ENCODE data around the gene UBN2. TPM values are rescaled to one million over a fixed set of nuclear protein-coding genes. Genes with fewer than 3 reads are reported as not detected.
"Not testable (repeated sequence)": the region's sequence is repeated elsewhere in the genome, so short reads cannot be mapped to it uniquely, and the experiment has no call there.

Gene UBN2
- polyA plus RNA-seq, 1 donor, result 14.2 TPM

GRCh38 chr7:139205843-139206242, 25.2 kb upstream of the UBN2 start:
- Histone ChIP-seq H3K27ac (ENCODE audit: low read length) (no peak overlapping the region), H3K27me3 (ENCODE audit: control insufficient read depth, insufficient read depth, low read length) (no peaks in the 10 kb centered on the region), H3K36me3 (ENCODE audit: control insufficient read depth, insufficient read depth, low read length) (no peaks in the 10 kb centered on the region), H3K4me3 (ENCODE audit: low read length) (no peak overlapping the region), H3K4me1 (ENCODE audit: control insufficient read depth, insufficient read depth, low read length) (no peaks in the 10 kb centered on the region), H3K9me3 (ENCODE audit: control insufficient read depth, low read depth, low read length) (no peaks in the 10 kb centered on the region)
- DNase-seq, result no peak

- Histone ChIP-seq H3K4me1 (ENCODE audit: control insufficient read depth, insufficient read depth, low read length) (no peaks in the 10 kb centered on the region), H3K4me3 (ENCODE audit: low read length) (no peak overlapping the region), H3K9me3 (ENCODE audit: control insufficient read depth, low read depth, low read length) (no peaks in the 10 kb centered on the region), H3K36me3 (ENCODE audit: control insufficient read depth, insufficient read depth, low read length) (no peaks in the 10 kb centered on the region), H3K27me3 (ENCODE audit: control insufficient read depth, insufficient read depth, low read length) (no peaks in the 10 kb centered on the region), H3K27ac (ENCODE audit: low read length) (no peak overlapping the region)
- DNase-seq, result no peak
- no CpG with 5 or more reads among the region's 2 CpGs for WGBS (ENCODE audit: insufficient coverage, low lambda C conversion rate)
Measured at GRCh38 chr7:139212133-139212532, 18.9 kb upstream of the UBN2 start.

GRCh38 chr7:139213489-139213888, 17.5 kb upstream of the UBN2 start:
- no CpG with 5 or more reads among the region's 6 CpGs for WGBS (ENCODE audit: insufficient coverage, low lambda C conversion rate)

GRCh38 chr7:139218173-139218572, 12.9 kb upstream of the UBN2 start:
- Histone ChIP-seq H3K27ac (ENCODE audit: low read length) (no peak overlapping the region), H3K9me3 (ENCODE audit: control insufficient read depth, low read depth, low read length) (no peaks in the 10 kb centered on the region), H3K4me1 (ENCODE audit: control insufficient read depth, insufficient read depth, low read length) (no peaks in the 10 kb centered on the region), H3K4me3 (ENCODE audit: low read length) (no peak overlapping the region), H3K36me3 (ENCODE audit: control insufficient read depth, insufficient read depth, low read length) (no peaks in the 10 kb centered on the region), H3K27me3 (ENCODE audit: control insufficient read depth, insufficient read depth, low read length) (no peaks in the 10 kb centered on the region)
- no CpG with 5 or more reads among the region's 1 CpG for WGBS (ENCODE audit: insufficient coverage, low lambda C conversion rate)
- DNase-seq, result no peak

More at GRCh38 chr7:139213489-139213888, 17.5 kb upstream of the UBN2 start:
- not testable (repeated sequence) for H3K4me3 ChIP-seq (ENCODE audit: low read length); H3K4me1 ChIP-seq (ENCODE audit: control insufficient read depth, insufficient read depth, low read length); H3K36me3 ChIP-seq (ENCODE audit: control insufficient read depth, insufficient read depth, low read length); H3K27ac ChIP-seq (ENCODE audit: low read length); DNase-seq; H3K27me3 ChIP-seq (ENCODE audit: control insufficient read depth, insufficient read depth, low read length); H3K9me3 ChIP-seq (ENCODE audit: control insufficient read depth, low read depth, low read length)

GRCh38 chr7:139224219-139224618, 6.8 kb upstream of the UBN2 start:
- WGBS (ENCODE audit: insufficient coverage, low lambda C conversion rate), result 88% methylated on average over 1 of the region's 2 CpGs
- Histone ChIP-seq H3K4me3 (ENCODE audit: low read length) (no peak overlapping the region), H3K27me3 (ENCODE audit: control insufficient read depth, insufficient read depth, low read length) (no peaks in the 10 kb centered on the region), H3K36me3 (ENCODE audit: control insufficient read depth, insufficient read depth, low read length) (no peaks in the 10 kb centered on the region), H3K4me1 (ENCODE audit: control insufficient read depth, insufficient read depth, low read length) (no peaks in the 10 kb centered on the region), H3K9me3 (ENCODE audit: control insufficient read depth, low read depth, low read length) (peaks cover 16% of the 10 kb centered on the region), H3K27ac (ENCODE audit: low read length) (no peak overlapping the region)
- no peak for DNase-seq

GRCh38 chr7:139224836-139225235, 6.2 kb upstream of the UBN2 start:
- H3K27ac ChIP-seq (ENCODE audit: low read length); H3K36me3 ChIP-seq (ENCODE audit: control insufficient read depth, insufficient read depth, low read length); H3K4me1 ChIP-seq (ENCODE audit: control insufficient read depth, insufficient read depth, low read length); H3K4me3 ChIP-seq (ENCODE audit: low read length); DNase-seq; H3K27me3 ChIP-seq (ENCODE audit: control insufficient read depth, insufficient read depth, low read length): not testable (repeated sequence)
- no CpG with 5 or more reads among the region's 18 CpGs for WGBS (ENCODE audit: insufficient coverage, low lambda C conversion rate)
- H3K9me3 ChIP-seq (ENCODE audit: control insufficient read depth, low read depth, low read length), result peaks cover 16% of the 10 kb centered on the region

GRCh38 chr7:139225286-139226157, 5.5 kb upstream of the UBN2 start:
- H3K4me3 ChIP-seq (ENCODE audit: low read length); H3K4me1 ChIP-seq (ENCODE audit: control insufficient read depth, insufficient read depth, low read length); H3K36me3 ChIP-seq (ENCODE audit: control insufficient read depth, insufficient read depth, low read length); H3K27ac ChIP-seq (ENCODE audit: low read length); DNase-seq; H3K27me3 ChIP-seq (ENCODE audit: control insufficient read depth, insufficient read depth, low read length): not testable (repeated sequence)
- peaks cover 16% of the 10 kb centered on the region for H3K9me3 ChIP-seq (ENCODE audit: control insufficient read depth, low read depth, low read length)
- WGBS (ENCODE audit: insufficient coverage, low lambda C conversion rate), result no CpG with 5 or more reads among the region's 60 CpGs

GRCh38 chr7:139226158-139226515, 4.9 kb upstream of the UBN2 start:
- no CpG with 5 or more reads among the region's 23 CpGs for WGBS (ENCODE audit: insufficient coverage, low lambda C conversion rate)

GRCh38 chr7:139226988-139227488, 4.0 kb upstream of the UBN2 start:
- not testable (repeated sequence) for H3K36me3 ChIP-seq (ENCODE audit: control insufficient read depth, insufficient read depth, low read length); H3K27me3 ChIP-seq (ENCODE audit: control insufficient read depth, insufficient read depth, low read length); H3K4me3 ChIP-seq (ENCODE audit: low read length); H3K4me1 ChIP-seq (ENCODE audit: control insufficient read depth, insufficient read depth, low read length); H3K27ac ChIP-seq (ENCODE audit: low read length); DNase-seq
- 100% methylated on average over 2 of the region's 8 CpGs for WGBS (ENCODE audit: insufficient coverage, low lambda C conversion rate)
- peaks cover 16% of the 10 kb centered on the region for H3K9me3 ChIP-seq (ENCODE audit: control insufficient read depth, low read depth, low read length)

More at GRCh38 chr7:139226158-139226515, 4.9 kb upstream of the UBN2 start:
- H3K36me3 ChIP-seq (ENCODE audit: control insufficient read depth, insufficient read depth, low read length); H3K27ac ChIP-seq (ENCODE audit: low read length); DNase-seq; H3K27me3 ChIP-seq (ENCODE audit: control insufficient read depth, insufficient read depth, low read length); H3K4me1 ChIP-seq (ENCODE audit: control insufficient read depth, insufficient read depth, low read length); H3K4me3 ChIP-seq (ENCODE audit: low read length): not testable (repeated sequence)
- H3K9me3 ChIP-seq (ENCODE audit: control insufficient read depth, low read depth, low read length), result peaks cover 16% of the 10 kb centered on the region

- H3K27me3 ChIP-seq (ENCODE audit: control insufficient read depth, insufficient read depth, low read length), result no peaks in the 10 kb centered on the region
- H3K4me1 ChIP-seq (ENCODE audit: control insufficient read depth, insufficient read depth, low read length), result no peaks in the 10 kb centered on the region
- peak overlapping the region; percentile 98 for H3K4me3 ChIP-seq (ENCODE audit: low read length)
- H3K36me3 ChIP-seq (ENCODE audit: control insufficient read depth, insufficient read depth, low read length), result no peaks in the 10 kb centered on the region
- H3K9me3 ChIP-seq (ENCODE audit: control insufficient read depth, low read depth, low read length), result peaks cover 12% of the 10 kb centered on the region
- peak overlapping the region; percentile 89 for H3K27ac ChIP-seq (ENCODE audit: low read length)
- WGBS (ENCODE audit: insufficient coverage, low lambda C conversion rate), result 45% methylated on average over 6 of the region's 8 CpGs
- DNase-seq, result peak; percentile 36 to 74
Measured at GRCh38 chr7:139230023-139230422, 1.0 kb upstream of the UBN2 start.

GRCh38 chr7:139230484-139230773, 608 bp upstream of the UBN2 start:
- peak overlapping the region; percentile 89 for H3K27ac ChIP-seq (ENCODE audit: low read length)
- H3K27me3 ChIP-seq (ENCODE audit: control insufficient read depth, insufficient read depth, low read length), result no peaks in the 10 kb centered on the region
- H3K4me1 ChIP-seq (ENCODE audit: control insufficient read depth, insufficient read depth, low read length), result no peaks in the 10 kb centered on the region
- H3K36me3 ChIP-seq (ENCODE audit: control insufficient read depth, insufficient read depth, low read length), result no peaks in the 10 kb centered on the region
- 20% methylated on average over 1 of the region's 12 CpGs for WGBS (ENCODE audit: insufficient coverage, low lambda C conversion rate)
- DNase-seq, result no peak
- peaks cover 8% of the 10 kb centered on the region for H3K9me3 ChIP-seq (ENCODE audit: control insufficient read depth, low read depth, low read length)
- H3K4me3 ChIP-seq (ENCODE audit: low read length), result peak overlapping the region; percentile 98

All from large intestine (tissue), 3 donors.